Pancreas (tissue), 10 donors: ENCODE data around the gene CLVS2. TPM values are rescaled to one million over a fixed set of nuclear protein-coding genes. Genes with fewer than 3 reads are reported as not detected.
A peak's percentile ranks its signal among the peaks of the same experiment; 100 is the strongest.

Source experiments
- ATAC-seq, 4 donors: fragments of 200-7000 bp; cut with Tn5 transposase; one replicate each; pipeline versions ENCODE4 v1.8.0 to v1.9.1; 2020; ENCODE audit warnings: mild to moderate bottlenecking in 4 of 4, moderate library complexity in 4 of 4
- DNase-seq, 6 donors: peaks; one replicate each; pipeline ENCODE4 v3.0.0-alpha.2; 2020
- FAIRE-seq: peaks from 2 replicates; lab custom pipeline; 2012; peaks lifted over from hg19 to GRCh38; lab: Jason Lieb, UNC
- H3K27ac ChIP-seq, 4 donors: fragments of 200-600 bp; sonication (generic); 1 replicate in 3 of 4; 2 replicates in 1 of 4; pipeline versions ENCODE4 v1.5.0 to v1.8.0; 2020
- H3K27me3 ChIP-seq, 4 donors: fragments of 200-600 bp; one replicate each; pipeline ENCODE4 v1.8.0; 2021
- H3K36me3 ChIP-seq, 3 donors: fragments of 200-600 bp; sonication (generic) in 1 of 3; one replicate each; pipeline versions ENCODE4 v1.5.0 to v1.8.0; 2020 to 2021
- H3K4me1 ChIP-seq, 3 donors: fragments of 200-600 bp; one replicate each; pipeline ENCODE4 v1.8.0; 2021
- H3K4me3 ChIP-seq, 4 donors: fragments of 200-600 bp; sonication (generic) in 2 of 4; one replicate each; pipeline versions ENCODE4 v1.5.0 to v1.8.0; 2020 to 2021
- H3K9me3 ChIP-seq, 4 donors: fragments of 200-600 bp; one replicate each; pipeline ENCODE4 v1.8.0; 2021
- CTCF ChIP-seq, 4 donors: fragments of 200-600 bp; sonication (generic) in 3 of 4; IDR thresholded peaks; one replicate each; pipeline versions ENCODE4 v1.5.0 to v1.8.0; 2021; ENCODE audit warnings: antibody characterized with exemption in 4 of 4
- WGBS, 2 donors: extraction: QIAGEN DNeasy Blood & Tissue Kit; methylation state at CpG; one replicate each; pipeline ENCODE4 v1.1.7; 2013; 5-methylcytosine and 5-hydroxymethylcytosine counted together
- intact Hi-C, 3 donors: fragments of 100-400 bp; cut with DNase I; formaldehyde crosslinking; loops; one replicate each; pipeline versions ENCODE4 v1.11.1 to v1.14.2; 2022
- polyA plus RNA-seq, 2 donors: library from polyadenylated mRNA; stranded (reverse); fragments of 200-250 nt; gene quantifications; one replicate each; pipeline ENCODE4 v1.2.3, GENCODE V29; 2013
- total RNA-seq, 6 donors: library from RNA; stranded (reverse); fragmentation: NEBNext Ultra II Directional in 4 of 6; extraction: Animal tissue kit (Norgen Biotek cat#: 25700) in 4 of 6; gene quantifications; one replicate each; pipeline versions ENCODE4 v1.2.1 to v1.2.4, GENCODE V29; 2021 to 2023
- donor health status: healthy with polysubstance abuse.
- donor health status: DM: no; HTN: no; CAD: no; lungs with moderate emphysema.
- donor health status: DM: no; HTN: no; CAD: no.
- donor health status: control.
- donor health status: control.
- donor health status: Bipolar disorder and iron deficiency.
- donor health status: DM: yes; HTN: yes; CAD: no.
- donor health status: DM: no; HTN: no; CAD: no.
- donor health status: DM: no; HTN: no; CAD: no.
- donor health status: DM: yes; HTN: yes; CAD: no.

Gene CLVS2
- total and polyA plus RNA-seq, 8 donors = under 0.01 to 0.06 (median 0.03) TPM; not detected in 4

- FAIRE-seq = no peak
- ATAC-seq = no peak
- Histone ChIP-seq H3K27ac (no peak overlapping the region), H3K4me1 (no peaks in the 10 kb centered on the region), H3K27me3 (no peaks in the 10 kb centered on the region), H3K4me3 (no peak overlapping the region), H3K36me3 (no peaks in the 10 kb centered on the region), H3K9me3 (no peaks in the 10 kb centered on the region)
- 39 to 50% methylated on average over 1 of the region's 1 CpG for WGBS, 2 donors
- intact Hi-C loops = no loop called here
- no peak for DNase-seq
- no peak for TF ChIP-seq CTCF (IDR thresholded peaks at IDR 0.05)
Observed at GRCh38 chr6:123094795-123095194, 98.8 kb downstream of the CLVS2 start.

GRCh38 chr6:123105561-123105960, 109.5 kb downstream of the CLVS2 start:
- intact Hi-C loops = no loop called here
- no peak overlapping the region for H3K4me3 ChIP-seq
- DNase-seq = no peak
- 58 to 60% methylated on average over 1 of the region's 1 CpG for WGBS, 2 donors
- TF ChIP-seq CTCF (IDR thresholded peaks at IDR 0.05) = no peak
- H3K36me3 ChIP-seq = no peaks in the 10 kb centered on the region
- H3K27me3 ChIP-seq = no peaks in the 10 kb centered on the region
- no peak for FAIRE-seq
- H3K4me1 ChIP-seq = no peaks in the 10 kb centered on the region
- ATAC-seq = no peak
- H3K27ac ChIP-seq = no peak overlapping the region
- no peaks in the 10 kb centered on the region for H3K9me3 ChIP-seq

- ATAC-seq = no peak
- TF ChIP-seq CTCF (IDR thresholded peaks at IDR 0.05) = no peak
- intact Hi-C loops = no loop called here
- H3K4me1 ChIP-seq = no peaks in the 10 kb centered on the region
- no peak for FAIRE-seq
- no peaks in the 10 kb centered on the region for H3K27me3 ChIP-seq
- H3K36me3 ChIP-seq = no peaks in the 10 kb centered on the region
- H3K27ac ChIP-seq = no peak overlapping the region
- H3K9me3 ChIP-seq = no peaks in the 10 kb centered on the region
- DNase-seq = no peak
- no peak overlapping the region for H3K4me3 ChIP-seq
- WGBS, 2 donors = 90 to 92% methylated on average over 7 of the region's 7 CpGs
Observed at GRCh38 chr6:123116370-123116769, 120.3 kb downstream of the CLVS2 start.

GRCh38 chr6:123117145-123117908, 121.3 kb downstream of the CLVS2 start:
- Histone ChIP-seq H3K4me1 (no peaks in the 10 kb centered on the region), H3K27ac (no peak overlapping the region), H3K4me3 (no peak overlapping the region), H3K9me3 (no peaks in the 10 kb centered on the region), H3K36me3 (no peaks in the 10 kb centered on the region), H3K27me3 (no peaks in the 10 kb centered on the region)
- ATAC-seq (no peak), DNase-seq (no peak), FAIRE-seq (no peak)
- intact Hi-C loops = no loop called here
- 58 to 60% methylated on average over 2 of the region's 2 CpGs for WGBS, 2 donors
- TF ChIP-seq CTCF (IDR thresholded peaks at IDR 0.05) = no peak

- no peak for TF ChIP-seq CTCF (IDR thresholded peaks at IDR 0.05)
- intact Hi-C loops = no loop called here
- Histone ChIP-seq H3K4me3 (no peak overlapping the region), H3K9me3 (no peaks in the 10 kb centered on the region), H3K27me3 (no peaks in the 10 kb centered on the region), H3K4me1 (no peaks in the 10 kb centered on the region), H3K36me3 (no peaks in the 10 kb centered on the region), H3K27ac (no peak overlapping the region)
- WGBS, 2 donors = 51 to 57% methylated on average over 2 of the region's 2 CpGs
- FAIRE-seq (no peak), ATAC-seq (peak in 2 of 4 donors; percentile 34 to 43), DNase-seq (no peak)
Observed at GRCh38 chr6:123118811-123119210, 122.8 kb downstream of the CLVS2 start.
